Right forelimb (tissue), 1 donor: ENCODE data around the gene PRODH.
"Not testable (repeated sequence)": the region's sequence is repeated elsewhere in the genome, so short reads cannot be mapped to it uniquely, and the experiment has no call there.

Experiments used
- DNase-seq: peaks from one replicate; pipeline ENCODE4 v3.0.0-alpha.2; 2018

The PRODH gene

DNA sequence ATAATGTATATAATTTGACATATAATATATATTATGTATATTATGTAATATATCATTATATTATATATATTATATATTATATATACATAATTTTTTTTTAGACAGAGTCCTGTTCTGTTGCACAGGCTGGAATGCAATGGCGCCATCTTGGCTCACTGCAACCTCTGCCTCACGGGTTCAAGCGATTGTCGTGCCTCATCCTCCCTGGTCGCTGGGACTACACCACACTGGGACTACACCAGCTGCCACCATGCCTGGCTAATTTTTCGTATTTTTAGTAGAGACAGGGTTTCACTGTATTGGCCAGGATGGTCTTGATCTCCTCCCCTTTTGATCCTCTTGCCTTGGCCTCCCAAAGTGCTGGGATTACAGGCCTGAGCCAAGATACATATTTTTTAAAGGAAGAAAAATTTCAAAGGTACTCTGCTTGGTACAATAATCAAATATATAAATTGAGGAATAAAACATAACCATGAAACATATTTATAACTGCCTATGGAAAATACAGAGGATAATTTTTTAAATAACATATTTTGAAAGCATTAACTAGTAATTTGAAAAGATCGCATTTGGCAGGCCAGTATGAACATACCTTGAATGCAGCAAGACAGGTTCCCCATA lies 39.9 kb downstream of the PRODH start:
- DNase-seq: peak; percentile 11

DNA sequence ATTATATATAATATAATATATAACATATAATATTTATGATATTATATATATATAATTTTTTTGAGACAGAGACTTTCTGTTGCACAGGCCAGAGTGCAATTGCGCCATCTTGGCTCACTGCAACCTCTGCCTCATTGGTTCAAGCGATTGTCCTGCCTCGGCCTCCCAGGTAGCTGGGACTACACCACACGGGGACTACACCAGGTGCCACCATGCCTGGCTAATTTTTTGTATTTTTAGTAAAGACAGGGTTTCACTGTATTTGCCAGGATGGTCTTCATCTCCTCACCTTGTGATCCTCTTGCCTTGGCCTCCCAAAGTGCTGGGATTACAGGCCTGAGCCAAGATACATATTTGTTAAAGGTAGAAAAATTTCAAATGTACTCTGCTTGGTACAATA lies 42.3 kb downstream of the PRODH start:
- not testable (repeated sequence) for DNase-seq

DNA sequence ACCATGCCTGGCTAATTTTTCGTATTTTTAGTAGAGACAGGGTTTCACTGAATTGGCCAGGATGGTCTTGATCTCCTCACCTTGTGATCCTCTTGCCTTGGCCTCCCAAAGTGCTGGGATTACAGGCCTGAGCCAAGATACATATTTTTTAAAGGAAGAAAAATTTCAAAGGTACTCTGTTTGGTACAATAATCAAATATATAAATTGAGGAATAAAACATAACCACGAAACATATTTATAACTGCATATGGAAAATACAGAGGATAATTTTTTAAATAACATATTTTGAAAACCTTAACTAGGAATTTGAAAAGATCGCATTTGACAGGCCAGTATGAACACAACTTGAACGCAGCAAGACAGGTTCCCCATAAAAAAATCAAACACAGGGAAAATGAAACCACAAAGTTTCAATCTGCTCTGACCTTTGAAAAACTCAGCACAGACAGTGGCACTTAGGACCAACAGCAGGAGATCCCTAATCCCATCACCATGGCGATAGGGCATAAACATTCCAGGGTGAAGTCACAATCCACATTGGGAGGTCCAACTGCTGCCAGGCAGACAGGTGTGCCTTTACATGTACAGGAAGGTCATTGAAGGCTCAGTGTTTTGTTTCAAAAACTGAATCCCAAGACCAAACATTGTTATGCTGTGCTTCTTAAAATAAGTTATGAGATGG lies 45.4 kb downstream of the PRODH start:
- DNase-seq: not testable (repeated sequence)

DNA sequence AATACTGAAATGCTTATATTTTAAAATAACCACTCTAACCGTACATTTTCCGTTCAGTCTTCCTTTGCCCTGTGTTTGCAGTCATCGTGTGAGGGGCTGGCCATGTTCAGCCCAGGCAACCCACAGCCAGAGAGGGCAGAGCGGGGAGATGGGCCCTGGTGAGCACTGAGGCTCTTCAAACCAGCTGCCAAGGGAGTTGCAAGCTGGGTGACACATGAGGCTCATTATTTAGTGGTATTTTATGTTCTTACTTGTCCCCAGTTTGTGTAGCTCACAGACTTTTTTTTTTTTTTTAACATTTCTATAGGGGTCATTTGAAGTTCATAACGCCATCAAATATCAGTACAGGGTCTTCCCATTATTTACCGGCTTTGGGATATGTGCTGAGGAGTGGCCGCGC lies 48.0 kb downstream of the PRODH start:
- DNase-seq: no peak

DNA sequence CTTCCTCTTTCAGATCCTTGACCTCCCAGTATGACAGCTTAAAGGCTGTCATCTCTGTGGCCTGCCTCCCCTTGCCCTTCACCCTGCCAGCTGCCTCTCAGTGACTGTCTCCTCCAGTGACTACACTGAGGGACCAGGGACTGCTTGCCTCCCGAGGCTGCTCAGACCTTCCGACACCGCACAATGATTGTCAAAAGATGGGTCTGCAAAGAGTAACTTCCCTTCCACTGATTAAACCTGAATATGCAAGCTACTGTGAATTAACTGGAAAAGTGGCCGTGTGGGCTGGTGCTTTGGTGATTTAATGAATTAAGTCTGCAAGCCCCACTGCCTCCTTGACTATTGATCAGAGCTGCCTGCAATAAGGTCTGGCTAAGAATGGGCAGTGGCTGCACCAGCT lies 51.6 kb downstream of the PRODH start:
- DNase-seq: not testable (repeated sequence)

DNA sequence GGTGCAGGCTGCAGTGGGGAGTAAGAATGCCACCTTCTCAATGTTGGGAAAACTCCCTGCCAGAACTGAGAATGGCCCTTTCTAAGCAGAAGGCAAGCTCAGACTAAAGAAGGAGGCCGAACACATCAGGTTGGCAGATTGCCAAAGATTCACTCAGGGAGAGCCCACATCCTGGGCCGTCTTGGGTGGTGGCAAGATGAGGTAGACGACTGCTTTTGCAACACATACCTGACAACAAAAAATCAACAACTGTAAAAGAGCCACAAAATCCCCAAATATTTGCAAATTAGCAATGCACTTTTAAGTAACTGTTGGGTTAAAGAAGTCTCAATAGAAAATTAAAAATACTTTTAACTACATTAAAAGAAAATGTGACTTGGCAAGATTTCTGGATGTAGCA lies 54.8 kb downstream of the PRODH start:
- DNase-seq: not testable (repeated sequence)
